Mesodermal cell (in vitro differentiated cells): ENCODE data around the gene DOCK9.
A peak's percentile ranks its signal among the peaks of the same experiment; 100 is the strongest.

Experiments used
- H3K27ac ChIP-seq: 2 replicates; pipeline ENCODE4 v1.7.0; 2013; ENCODE audit warnings: mild to moderate bottlenecking, low read depth, low read length, moderate library complexity; ENCODE audit not compliant: severe bottlenecking
- H3K36me3 ChIP-seq: 2 replicates; pipeline ENCODE4 v1.7.1; 2013; ENCODE audit warnings: mild to moderate bottlenecking, low read length, moderate library complexity; ENCODE audit not compliant: control insufficient read depth, insufficient read depth
- H3K4me1 ChIP-seq: one replicate; pipeline ENCODE4 v1.7.1; 2013; ENCODE audit warnings: mild to moderate bottlenecking, low read length; ENCODE audit not compliant: insufficient read depth, control insufficient read depth, poor library complexity, severe bottlenecking
- H3K4me3 ChIP-seq: 2 replicates; pipeline ENCODE4 v1.7.0; 2013; ENCODE audit warnings: low read length, control low read depth, mild to moderate bottlenecking; ENCODE audit not compliant: insufficient read depth, poor library complexity, severe bottlenecking; ENCODE audit errors: extremely low read depth
- H3K9me3 ChIP-seq: 2 replicates; pipeline ENCODE4 v1.7.1; 2013; ENCODE audit warnings: mild to moderate bottlenecking, low read length, moderate library complexity; ENCODE audit not compliant: control insufficient read depth
- WGBS, 2 experiments: methylation state at CpG; one replicate each; pipeline ENCODE4 v1.1.5; 2013; ENCODE audit warnings: missing lambda C conversion rate in 2 of 2; ENCODE audit not compliant: insufficient coverage in 2 of 2; 5-methylcytosine and 5-hydroxymethylcytosine counted together

DOCK9 gene

DNA sequence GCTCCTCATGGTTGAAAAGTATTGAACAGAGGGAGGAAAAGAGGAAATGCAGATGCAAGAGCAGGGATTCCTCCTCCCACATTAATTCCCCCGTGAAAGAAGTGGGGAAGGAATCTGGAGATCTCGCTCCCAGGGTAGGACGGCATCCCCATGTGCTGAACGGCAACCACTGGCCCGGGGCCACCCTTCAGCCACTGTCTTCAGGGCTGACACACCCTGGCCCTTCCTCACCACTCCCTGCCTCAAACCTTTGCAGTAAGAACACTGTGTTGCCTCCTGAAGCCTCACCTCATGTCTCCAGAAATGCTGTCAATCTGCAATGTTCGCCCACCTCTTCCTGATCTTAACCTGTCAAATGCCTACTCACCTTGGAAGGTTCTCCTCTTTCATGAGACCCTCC, 10.9 kb upstream of the DOCK9 start:
- WGBS, 2 experiments: 95 to 100% methylated on average over 1 to 6 of the region's 6 CpGs
- H3K27ac ChIP-seq: no peak overlapping the region
- H3K36me3 ChIP-seq: no peaks in the 10 kb centered on the region
- H3K9me3 ChIP-seq: no peaks in the 10 kb centered on the region
- peaks cover 32% of the 10 kb centered on the region for H3K4me1 ChIP-seq
- H3K4me3 ChIP-seq: no peak overlapping the region

- WGBS, 2 experiments: 94% methylated on average over 5 of the region's 5 CpGs; no CpG with 5 or more reads in 1 of the 2 experiments
- no peak overlapping the region for H3K4me3 ChIP-seq
- no peaks in the 10 kb centered on the region for H3K9me3 ChIP-seq
- H3K4me1 ChIP-seq: peaks cover 37% of the 10 kb centered on the region
- no peaks in the 10 kb centered on the region for H3K36me3 ChIP-seq
- H3K27ac ChIP-seq: no peak overlapping the region
Measured at GRCh38 chr13:98988277-98988676, 10.4 kb upstream of the DOCK9 start.

GRCh38 chr13:98987275-98987674, 9.4 kb upstream of the DOCK9 start:
- Histone ChIP-seq H3K36me3 (no peaks in the 10 kb centered on the region), H3K9me3 (no peaks in the 10 kb centered on the region), H3K4me3 (no peak overlapping the region), H3K27ac (no peak overlapping the region), H3K4me1 (peaks cover 40% of the 10 kb centered on the region)
- 81 to 88% methylated on average over 5 of the region's 6 CpGs for WGBS, 2 experiments

GRCh38 chr13:98986226-98986846, 8.5 kb upstream of the DOCK9 start:
- Histone ChIP-seq H3K9me3 (no peaks in the 10 kb centered on the region), H3K27ac (no peak overlapping the region), H3K36me3 (no peaks in the 10 kb centered on the region), H3K4me1 (peaks cover 46% of the 10 kb centered on the region), H3K4me3 (no peak overlapping the region)
- 79 to 100% methylated on average over 3 to 4 of the region's 8 CpGs for WGBS, 2 experiments

DNA sequence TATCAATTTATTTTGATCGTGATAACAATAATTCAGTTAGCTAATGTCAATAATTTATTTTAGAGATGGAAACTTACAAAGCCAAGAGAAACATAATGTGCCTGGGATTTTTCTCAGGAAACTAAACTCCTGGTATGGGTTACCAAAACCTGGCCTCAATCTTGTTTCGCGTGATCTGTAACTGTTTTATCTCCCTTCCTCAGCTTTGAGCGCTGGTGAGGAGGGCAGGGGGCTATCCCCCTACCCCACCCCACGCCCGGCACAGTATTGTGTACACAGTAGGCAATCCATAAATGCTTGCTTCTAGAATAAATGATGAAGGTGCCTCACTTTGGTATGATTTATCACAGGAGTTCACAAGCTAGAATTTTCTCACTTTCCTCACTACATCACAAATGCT, 7.7 kb upstream of the DOCK9 start:
- Histone ChIP-seq H3K4me3 (no peak overlapping the region), H3K4me1 (peaks cover 45% of the 10 kb centered on the region)
- 100% methylated on average over 2 of the region's 6 CpGs for WGBS, 2 experiments

GRCh38 chr13:98984983-98985382, 7.1 kb upstream of the DOCK9 start:
- Histone ChIP-seq H3K4me1 (peaks cover 45% of the 10 kb centered on the region), H3K27ac (no peak overlapping the region), H3K9me3 (no peaks in the 10 kb centered on the region), H3K36me3 (no peaks in the 10 kb centered on the region), H3K4me3 (no peak overlapping the region)
- WGBS, 2 experiments: 81% methylated on average over 3 of the region's 4 CpGs; no CpG with 5 or more reads in 1 of the 2 experiments

More for the DNA sequence above, 7.7 kb upstream of the DOCK9 start:
- H3K9me3 ChIP-seq: no peaks in the 10 kb centered on the region
- H3K27ac ChIP-seq: no peak overlapping the region
- no peaks in the 10 kb centered on the region for H3K36me3 ChIP-seq

- Histone ChIP-seq H3K36me3 (no peaks in the 10 kb centered on the region), H3K27ac (no peak overlapping the region), H3K4me3 (no peak overlapping the region), H3K4me1 (peaks cover 48% of the 10 kb centered on the region), H3K9me3 (no peaks in the 10 kb centered on the region)
- WGBS, 2 experiments: 100% methylated on average over 1 of the region's 2 CpGs
Measured at GRCh38 chr13:98984118-98984517, 6.3 kb upstream of the DOCK9 start.

DNA sequence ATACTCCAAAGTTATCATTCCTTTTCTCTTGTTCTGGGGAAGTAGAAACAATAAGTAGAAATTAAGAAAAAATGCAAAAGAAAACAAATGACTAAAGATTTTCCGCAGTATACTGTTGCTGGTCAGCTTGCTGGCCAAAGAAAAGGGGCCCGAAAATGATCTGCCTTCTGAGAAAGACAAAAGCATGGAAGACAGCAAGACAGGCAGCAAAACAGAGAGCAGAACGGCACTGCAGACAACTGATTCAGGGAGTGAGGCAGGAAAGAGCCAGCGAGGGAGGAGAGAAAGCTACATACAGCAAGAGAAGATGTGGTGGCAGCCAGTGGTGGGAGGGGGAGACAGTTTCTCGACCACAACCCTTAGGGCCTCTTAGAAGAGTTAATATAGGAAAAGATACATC, 5.3 kb upstream of the DOCK9 start:
- WGBS, 2 experiments: 78 to 85% methylated on average over 4 of the region's 5 CpGs
- Histone ChIP-seq H3K4me3 (no peak overlapping the region), H3K4me1 (peaks cover 57% of the 10 kb centered on the region), H3K9me3 (no peaks in the 10 kb centered on the region), H3K27ac (no peak overlapping the region), H3K36me3 (no peaks in the 10 kb centered on the region)

GRCh38 chr13:98981369-98982080, 3.7 kb upstream of the DOCK9 start:
- no peak overlapping the region for H3K4me3 ChIP-seq
- H3K9me3 ChIP-seq: no peaks in the 10 kb centered on the region
- 92 to 93% methylated on average over 5 to 7 of the region's 9 CpGs for WGBS, 2 experiments
- H3K27ac ChIP-seq: no peak overlapping the region
- H3K4me1 ChIP-seq: peaks cover 58% of the 10 kb centered on the region
- no peaks in the 10 kb centered on the region for H3K36me3 ChIP-seq

GRCh38 chr13:98979012-98979660, 1.3 kb upstream of the DOCK9 start:
- Histone ChIP-seq H3K9me3 (no peaks in the 10 kb centered on the region), H3K27ac (no peak overlapping the region), H3K4me3 (no peak overlapping the region), H3K4me1 (peaks cover 47% of the 10 kb centered on the region), H3K36me3 (no peaks in the 10 kb centered on the region)
- WGBS, 2 experiments: 88 to 92% methylated on average over 4 to 7 of the region's 9 CpGs

- Histone ChIP-seq H3K27ac (peak overlapping the region; percentile 72), H3K4me1 (peaks cover 47% of the 10 kb centered on the region), H3K9me3 (no peaks in the 10 kb centered on the region), H3K4me3 (no peak overlapping the region), H3K36me3 (no peaks in the 10 kb centered on the region)
- 60 to 100% methylated on average over 1 of the region's 3 CpGs for WGBS, 2 experiments
Measured at GRCh38 chr13:98978280-98978679, 416 bp upstream of the DOCK9 start.
